Activated CD8-positive, alpha-beta memory T cell treated with anti-CD3 and anti-CD28 coated beads for 1 hour (primary cell): ENCODE measurements around the gene HBG2.
"Not testable (repeated sequence)": the region's sequence is repeated elsewhere in the genome, so short reads cannot be mapped to it uniquely, and the experiment has no call there.

Source experiments
- DNase-seq, 2 donors: peaks; one replicate each; pipeline ENCODE4 v3.0.0-alpha.2; 2020; ENCODE audit warnings: low read depth in 1 of 2; ENCODE audit errors: extremely low read depth in 1 of 2

HBG2 gene

DNA sequence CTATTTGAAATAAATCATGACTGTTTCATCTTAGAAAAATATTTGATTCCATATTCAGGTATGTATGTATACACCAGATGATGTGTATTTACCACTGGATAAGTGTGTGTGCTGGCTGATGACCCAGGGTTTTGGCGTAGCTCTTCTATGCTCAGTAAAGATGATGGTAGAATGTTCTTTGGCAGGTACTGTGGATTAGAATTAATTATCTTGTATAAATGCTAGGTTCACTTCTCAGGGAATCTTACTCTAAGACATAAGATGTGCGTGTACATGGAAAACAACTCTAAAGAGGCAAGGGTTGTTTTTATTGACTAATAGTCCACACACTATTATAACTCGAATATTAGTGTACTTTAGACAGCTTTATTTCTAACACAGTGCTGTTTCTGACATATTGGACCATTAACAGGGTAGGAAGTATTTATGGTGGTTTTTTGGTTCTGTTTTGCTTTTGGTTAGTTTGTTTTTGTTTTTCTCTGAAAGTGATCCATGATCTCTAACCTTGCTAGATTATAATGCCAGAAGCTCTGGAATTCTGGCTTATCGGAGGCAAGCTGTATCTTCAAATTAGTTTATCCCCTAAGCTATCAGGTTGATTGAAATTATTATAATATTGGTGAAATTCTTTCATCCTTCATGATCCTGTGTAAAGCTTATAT lies 3.9 kb downstream of the HBG2 start:
- no peak for DNase-seq

DNA sequence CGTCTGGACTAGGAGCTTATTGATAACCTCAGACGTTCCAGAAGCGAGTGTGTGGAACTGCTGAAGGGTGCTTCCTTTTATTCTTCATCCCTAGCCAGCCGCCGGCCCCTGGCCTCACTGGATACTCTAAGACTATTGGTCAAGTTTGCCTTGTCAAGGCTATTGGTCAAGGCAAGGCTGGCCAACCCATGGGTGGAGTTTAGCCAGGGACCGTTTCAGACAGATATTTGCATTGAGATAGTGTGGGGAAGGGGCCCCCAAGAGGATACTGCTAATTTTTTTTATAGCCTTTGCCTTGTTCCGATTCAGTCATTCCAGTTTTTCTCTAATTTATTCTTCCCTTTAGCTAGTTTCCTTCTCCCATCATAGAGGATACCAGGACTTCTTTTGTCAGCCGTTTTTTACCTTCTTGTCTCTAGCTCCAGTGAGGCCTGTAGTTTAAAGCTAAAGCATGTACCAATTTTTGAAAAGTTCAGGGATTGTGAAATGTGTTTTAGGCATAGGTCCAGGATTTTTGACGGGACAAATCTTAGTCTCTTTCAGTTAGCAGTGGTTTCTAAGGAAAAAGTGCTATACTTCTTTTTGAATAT lies 4.7 kb downstream of the HBG2 start, which contains the start of gene HBG1:
Gene HBG1, minus strand, starts transcription at position 51 of the 590 bp plus-strand sequence. CDS start 53 bp downstream, outside the sequence.
- DNase-seq = not testable (repeated sequence)

DNA sequence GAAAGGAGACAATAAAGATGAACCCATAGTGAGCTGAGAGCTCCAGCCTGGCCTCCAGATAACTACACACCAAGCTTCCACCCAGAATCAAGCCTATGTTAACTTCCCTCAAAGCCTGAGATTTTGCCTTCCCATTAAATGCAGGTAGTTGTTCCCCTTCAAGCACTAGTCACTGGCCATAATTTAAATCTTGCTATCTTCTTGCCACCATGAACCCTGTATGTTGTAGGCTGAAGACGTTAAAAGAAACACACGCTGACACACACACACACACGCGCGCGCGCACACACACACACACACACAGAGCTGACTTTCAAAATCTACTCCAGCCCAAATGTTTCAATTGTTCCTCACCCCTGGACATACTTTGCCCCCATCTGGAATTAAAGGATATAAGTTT lies 6.1 kb downstream of the HBG2 start:
- not testable (repeated sequence) for DNase-seq

DNA sequence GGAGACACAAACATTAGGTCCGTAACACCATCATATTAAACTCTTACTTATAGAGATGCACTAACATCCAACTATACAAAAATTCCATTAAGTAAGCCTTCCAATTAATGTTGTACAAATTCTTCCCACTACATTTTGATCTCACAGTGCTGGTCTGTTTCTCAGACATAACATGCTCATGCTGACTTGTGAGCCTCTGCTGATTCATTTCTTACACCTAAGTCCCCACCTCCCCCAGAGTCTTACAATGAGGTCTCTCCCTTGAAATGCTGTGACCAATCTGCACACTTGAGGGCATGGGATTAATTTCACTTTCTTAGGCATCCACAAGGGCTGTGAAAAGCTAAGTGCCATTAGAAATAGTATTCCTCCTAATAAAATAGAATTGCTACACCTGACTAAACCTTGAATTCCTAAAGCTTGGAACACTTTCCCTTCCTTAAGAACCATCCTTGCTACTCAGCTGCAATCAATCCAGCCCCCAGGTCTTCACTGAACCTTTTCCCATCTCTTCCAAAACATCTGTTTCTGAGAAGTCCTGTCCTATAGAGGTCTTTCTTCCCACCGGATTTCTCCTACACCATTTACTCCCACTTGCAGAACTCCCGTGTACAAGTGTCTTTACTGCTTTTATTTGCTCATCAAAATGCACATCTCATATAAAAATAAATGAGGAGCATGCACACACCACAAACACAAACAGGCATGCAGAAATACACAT lies 6.9 kb downstream of the HBG2 start:
- DNase-seq = no peak

DNA sequence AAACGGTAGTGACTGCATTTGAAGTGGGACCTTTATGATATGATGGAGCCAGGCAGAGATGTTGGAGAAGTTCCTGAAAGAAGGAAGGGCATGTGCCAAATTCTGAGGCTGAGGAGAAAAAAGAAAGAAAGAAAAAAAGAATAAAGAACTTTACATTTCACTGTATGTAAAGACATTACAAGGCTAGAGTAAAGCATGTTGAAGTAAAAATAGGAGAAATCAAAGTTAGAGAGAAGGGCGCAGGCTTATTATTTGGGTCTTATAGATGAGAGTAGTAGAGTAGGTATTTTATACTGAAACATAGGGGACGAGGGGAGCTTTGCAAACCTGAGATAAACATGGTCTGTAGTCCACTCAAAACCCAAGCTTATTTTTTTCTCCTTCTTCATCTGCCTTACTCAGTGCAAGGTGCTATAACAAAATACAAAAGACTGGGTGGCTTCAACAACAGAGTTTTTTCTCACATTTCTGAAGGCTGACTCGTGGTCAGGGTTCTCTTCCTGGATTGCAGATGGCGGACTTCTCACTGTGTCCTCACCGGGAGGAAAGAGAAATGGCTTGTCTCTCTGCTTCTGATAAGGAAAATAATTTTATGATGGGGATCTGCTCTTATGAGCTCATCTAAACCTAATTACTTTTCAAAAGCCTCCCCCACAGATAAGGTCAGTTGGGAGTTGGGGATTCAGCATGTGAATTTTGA lies 7.7 kb downstream of the HBG2 start:
- DNase-seq = no peak

DNA sequence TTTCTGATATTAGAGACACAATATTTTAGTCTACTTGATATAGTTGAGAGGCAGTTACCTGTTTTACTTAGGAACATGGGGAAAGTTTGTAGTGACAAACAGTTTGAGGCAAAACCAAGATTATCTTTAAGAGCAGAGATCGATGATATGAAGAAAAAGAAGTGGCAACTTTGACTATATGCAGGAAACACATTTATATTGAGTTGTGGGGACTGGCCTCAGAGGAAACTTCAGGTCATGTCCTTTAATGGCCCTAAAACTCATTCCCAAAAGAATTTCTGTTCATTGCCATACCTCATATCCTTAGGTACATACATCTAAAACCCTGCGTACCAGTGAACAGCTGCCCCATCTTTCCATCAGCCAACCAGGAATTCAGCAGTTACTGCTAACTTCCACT lies 9.4 kb downstream of the HBG2 start:
- no peak for DNase-seq

DNA sequence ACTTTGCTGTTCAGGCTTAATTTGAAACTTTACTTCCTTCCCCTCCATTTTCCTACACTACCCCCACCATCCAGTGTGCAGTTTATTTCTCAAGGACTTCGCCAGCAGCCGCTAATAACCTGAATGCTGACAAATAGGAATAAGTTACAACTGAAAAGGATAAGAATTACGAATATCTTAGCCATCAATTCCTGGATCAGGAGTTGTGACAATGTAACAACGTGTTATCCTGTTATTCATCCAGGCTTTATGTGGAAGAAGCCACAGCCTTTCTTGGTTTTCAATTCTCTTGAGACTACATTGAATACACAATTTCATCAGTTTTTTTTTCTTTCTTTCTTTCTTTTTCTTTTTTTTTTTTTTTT lies 10.8 kb downstream of the HBG2 start:
- DNase-seq = no peak

DNA sequence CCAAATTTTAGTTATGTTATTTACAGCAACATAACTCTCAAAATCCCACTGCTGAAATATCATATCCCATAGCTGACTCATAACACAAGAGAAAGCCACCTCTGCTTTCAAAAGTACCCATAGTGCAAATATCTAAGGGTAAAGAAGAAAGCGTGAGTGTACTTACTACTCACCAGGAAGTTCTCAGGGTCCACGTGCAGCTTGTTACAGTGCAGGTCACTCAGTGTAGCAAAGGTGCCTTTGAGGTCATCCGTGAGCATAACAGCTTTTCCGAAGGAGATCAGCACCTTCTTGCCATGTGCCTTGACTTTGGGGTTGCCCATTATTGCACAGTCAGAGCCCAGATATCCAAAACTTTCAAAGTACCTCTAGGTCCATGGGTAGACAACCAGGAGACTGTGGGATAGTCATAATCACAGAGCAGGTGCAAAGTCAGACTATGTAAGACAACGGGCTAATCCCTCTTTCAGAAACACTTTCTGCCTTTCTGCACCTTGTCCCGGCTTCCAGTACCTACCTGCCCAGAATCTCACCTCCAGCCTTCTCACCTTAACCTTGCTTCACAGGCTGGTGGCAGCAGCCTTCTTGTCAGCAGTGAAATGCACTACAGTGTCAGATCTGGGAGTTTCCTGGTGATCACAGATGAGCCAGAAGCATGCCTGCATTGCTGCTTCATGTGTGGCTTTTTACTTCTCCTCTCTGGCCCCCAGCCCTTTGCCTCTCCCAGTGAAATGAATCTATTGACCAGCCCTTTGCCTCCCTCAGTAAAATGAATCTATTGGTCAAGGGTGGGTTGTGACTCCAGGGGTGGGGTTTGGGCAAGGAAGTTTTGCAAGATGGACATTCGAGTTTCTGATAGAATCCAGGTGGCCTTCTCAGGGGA lies 11.4 kb downstream of the HBG2 start:
- DNase-seq = no peak

DNA sequence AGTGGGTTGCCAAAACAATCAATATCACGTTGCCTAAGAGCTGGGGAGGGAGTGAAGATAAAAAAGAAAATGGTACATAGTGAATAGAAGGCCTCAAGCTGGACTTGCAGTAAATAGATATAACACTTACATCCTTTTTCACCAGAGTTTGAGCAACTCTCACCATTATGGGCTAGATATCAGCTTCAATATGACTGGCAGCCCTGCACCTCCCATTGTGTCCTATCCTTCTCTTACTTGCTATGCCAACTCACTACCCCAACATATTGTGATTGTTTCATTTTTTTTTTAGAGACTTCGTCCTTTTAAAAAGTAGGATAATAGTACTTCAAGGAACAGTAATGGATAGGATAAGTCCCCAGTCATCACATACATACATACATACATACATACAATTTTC lies 12.4 kb downstream of the HBG2 start:
- DNase-seq = no peak

DNA sequence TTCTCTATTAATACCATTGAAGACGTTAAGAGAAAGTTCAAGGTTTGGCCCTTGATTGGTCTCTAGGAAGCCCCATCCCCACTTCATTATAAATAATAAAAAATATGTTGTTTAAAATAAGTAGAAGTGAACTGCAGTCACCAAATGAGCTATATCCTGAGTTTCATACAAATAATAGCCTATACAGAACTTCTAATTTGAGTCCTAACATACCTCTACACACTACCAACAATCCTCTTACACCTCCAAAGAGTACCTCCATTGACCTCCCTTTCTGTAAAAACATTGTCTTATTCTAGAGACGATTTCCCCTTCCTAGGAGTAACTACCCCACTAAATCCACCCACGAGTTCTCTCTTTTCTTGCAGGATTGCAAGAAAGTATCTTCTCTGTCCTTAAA lies 13.1 kb downstream of the HBG2 start:
- no peak for DNase-seq

DNA sequence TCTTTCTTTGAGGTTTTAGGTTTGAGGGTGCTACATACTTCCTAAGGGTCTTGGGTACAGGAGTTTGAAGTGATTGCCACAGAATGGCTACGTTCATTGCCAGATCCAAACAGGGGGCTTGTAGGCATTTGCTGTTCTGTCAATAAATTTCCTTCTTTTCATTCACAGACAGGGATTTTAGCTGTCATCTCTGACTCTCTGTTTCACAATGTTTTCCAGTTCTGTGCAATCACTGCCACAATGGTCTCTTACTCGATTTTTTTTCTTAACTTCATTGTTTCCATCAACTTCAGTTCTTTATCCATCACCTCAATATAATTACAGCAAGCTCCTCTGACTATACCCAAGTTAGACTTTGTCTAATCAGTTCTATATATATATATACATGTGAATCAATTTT lies 14.1 kb downstream of the HBG2 start:
- no peak for DNase-seq

DNA sequence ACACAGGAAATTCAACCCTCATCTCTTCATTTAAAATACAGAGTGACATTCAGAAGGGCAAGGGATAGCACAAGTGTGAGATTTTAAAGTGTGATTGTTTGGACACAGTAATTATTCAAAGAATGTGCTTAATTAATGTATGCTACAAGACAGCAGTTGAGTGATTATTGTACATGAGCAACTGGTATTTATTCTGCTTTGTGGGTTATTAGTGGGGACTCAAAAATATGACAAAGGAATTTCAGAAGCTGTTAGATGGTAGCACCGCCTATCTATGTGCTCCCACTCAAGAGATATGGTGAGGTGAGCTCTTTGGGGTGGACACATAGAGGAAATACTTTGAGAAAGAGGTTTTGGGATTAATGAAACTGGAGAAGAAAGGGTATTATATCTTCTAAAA lies 14.5 kb downstream of the HBG2 start:
- no peak for DNase-seq

DNA sequence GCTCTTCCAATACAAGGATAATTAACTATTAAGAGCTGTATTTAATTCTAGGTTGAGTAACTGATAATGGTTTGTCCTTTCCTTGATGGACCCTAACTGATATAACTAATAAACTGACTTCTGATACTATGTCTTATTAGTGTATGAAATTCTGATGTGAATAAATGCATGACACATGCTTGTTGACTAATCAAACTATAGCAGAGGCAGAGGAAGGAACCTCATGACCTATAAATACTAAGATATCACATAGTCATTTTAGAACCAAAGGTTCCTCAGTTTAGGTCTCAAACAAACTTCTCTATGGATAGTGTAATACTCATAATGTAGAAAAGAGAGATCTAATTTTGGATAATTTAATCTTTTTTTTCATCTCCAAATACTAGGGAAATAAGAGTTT lies 15.5 kb downstream of the HBG2 start:
- no peak for DNase-seq

DNA sequence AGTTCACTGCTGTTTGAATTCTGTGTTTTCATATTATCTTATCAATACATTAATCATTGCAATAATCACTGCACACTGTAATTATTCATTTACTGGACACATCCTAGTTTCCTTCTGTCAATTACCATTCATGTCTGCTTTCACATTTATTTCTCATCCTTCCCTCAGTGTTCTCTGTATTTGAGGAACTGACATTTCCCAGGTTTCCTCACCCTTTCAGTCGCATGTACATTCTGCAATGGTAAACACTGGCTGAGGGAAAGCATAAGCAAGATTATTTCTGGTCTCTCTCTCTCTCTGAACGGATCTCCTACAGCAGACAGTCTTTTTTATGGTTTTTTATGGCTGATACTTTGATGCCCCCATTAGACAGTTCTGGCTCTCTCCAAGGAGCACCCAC lies 16.1 kb downstream of the HBG2 start:
- no peak for DNase-seq

DNA sequence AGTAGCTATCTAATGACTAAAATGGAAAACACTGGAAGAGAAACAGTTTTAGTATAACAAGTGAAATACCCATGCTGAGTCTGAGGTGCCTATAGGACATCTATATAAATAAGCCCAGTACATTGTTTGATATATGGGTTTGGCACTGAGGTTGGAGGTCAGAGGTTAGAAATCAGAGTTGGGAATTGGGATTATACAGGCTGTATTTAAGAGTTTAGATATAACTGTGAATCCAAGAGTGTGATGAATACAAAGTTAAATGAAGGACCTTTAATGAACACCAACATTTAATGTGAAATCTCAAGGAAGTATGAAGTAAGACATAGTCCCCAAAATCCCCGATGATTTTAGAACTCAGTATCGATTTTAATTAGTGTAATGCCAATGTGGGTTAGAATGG lies 17.2 kb downstream of the HBG2 start:
- DNase-seq = no peak

DNA sequence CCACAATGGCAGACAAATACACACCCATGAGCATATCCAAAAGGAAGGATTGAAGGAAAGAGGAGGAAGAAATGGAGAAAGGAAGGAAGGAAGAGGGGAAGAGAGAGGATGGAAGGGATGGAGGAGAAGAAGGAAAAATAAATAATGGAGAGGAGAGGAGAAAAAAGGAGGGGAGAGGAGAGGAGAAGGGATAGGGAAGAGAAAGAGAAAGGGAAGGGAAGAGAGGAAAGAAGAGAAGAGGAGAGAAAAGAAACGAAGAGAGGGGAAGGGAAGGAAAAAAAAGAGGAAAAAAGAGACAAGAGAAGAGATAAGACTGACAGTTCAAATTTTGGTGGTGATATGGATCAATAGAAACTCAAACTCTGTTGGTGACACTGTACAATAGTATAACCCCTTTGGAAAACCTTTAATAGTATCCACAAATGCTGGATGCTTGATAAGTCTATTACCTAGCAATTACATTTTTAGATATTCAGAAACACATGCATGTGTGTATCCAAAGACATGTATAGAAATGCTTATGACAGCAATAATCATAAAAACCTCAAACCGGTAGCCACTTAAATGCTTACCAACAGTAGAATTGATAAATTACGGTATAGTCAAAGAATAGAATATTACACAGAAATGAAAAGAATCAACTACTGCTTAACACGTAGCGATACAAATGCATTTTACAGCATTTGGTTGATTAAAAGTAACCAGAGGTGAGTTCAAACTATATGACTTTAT lies 19.1 kb downstream of the HBG2 start:
- no peak for DNase-seq

DNA sequence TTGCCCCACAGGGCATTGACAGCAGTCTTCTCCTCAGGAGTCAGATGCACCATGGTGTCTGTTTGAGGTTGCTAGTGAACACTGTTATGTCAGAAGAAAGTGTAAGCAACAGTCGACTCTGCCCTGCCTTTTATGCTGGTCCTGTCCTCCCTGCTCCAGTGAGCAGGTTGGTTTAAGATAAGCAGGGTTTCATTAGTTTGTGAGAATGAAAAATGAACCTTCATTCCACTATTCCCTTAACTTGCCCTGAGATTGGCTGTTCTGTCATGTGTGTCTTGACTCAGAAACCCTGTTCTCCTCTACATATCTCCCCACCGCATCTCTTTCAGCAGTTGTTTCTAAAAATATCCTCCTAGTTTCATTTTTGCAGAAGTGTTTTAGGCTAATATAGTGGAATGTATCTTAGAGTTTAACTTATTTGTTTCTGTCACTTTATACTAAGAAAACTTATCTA lies 20.2 kb downstream of the HBG2 start, which contains the start of gene HBD:
Gene HBD, minus strand, starts transcription at position 103 of the 454 bp plus-strand sequence. Its CDS starts 50 bp downstream, at position 53.
- no peak for DNase-seq

DNA sequence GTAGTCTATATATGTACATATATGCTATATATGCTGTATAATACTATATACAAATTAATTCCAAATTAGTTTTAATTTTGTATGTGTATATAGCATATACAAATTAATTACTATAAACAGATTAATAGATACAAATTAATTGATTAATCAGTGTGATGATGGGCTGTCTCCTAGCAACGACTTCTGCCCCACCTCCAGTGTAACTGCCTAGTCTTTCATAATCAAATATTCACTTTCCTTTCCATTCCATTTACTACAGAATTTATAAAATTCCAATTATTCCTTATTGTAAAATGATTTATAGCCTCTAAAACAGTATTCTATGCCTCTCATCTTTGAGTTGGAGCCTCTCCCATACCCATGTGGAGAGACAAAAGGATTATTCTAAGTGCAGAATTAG lies 21.3 kb downstream of the HBG2 start:
- DNase-seq = no peak

DNA sequence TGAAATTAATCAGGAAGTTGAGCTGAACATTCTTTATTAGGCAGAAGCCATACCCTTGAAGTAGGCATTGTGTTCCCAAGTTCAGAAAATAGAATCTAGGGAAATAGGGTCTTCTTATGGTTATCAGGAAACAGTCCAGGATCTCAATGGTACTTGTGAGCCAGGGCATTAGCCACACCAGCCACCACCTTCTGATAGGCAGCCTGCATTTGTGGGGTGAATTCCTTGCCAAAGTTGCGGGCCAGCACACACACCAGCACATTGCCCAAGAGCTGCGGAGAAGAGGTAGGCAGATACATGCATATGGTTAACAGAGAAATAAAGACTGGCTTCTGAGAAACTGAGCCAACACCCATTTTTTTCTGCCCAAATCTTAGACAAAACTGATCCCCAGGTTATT lies 21.8 kb downstream of the HBG2 start:
- no peak for DNase-seq

DNA sequence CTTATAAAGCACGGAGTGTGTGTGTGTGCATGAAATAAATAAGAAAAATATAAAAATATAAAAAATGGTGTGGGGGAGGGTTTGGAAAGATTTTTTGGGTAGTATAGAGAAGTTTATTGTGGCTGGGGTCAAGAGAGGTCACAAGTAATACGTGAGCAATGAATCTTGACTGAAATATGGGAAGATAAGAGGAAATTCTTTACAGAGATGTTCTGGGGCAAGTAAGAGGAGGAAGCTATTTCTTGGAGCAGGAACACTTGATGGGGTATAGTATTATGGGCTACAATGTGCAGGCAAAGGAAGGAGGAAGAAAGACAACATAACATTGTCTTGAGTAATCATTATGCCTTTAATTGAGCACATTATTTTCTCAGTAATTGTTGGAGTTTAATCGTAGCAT lies 22.4 kb downstream of the HBG2 start:
- DNase-seq = no peak
